ENCODE measurements around the gene PRM1.

GRCh38 chr16:11290102-11290893 is 9.2 kb upstream of the PRM1 start:
- TF ChIP-seq CTCF (IDR thresholded peaks at IDR 0.05), result no peak
- TF ChIP-seq POLR2A (IDR thresholded peaks at IDR 0.05), result no peak
- no peak for TF ChIP-seq POLR2AphosphoS5 (IDR thresholded peaks at IDR 0.05)

All from breast epithelium (tissue), 3 donors.